ENCODE data around the gene HLA-DPA1.

The HLA-DPA1 gene

DNA sequence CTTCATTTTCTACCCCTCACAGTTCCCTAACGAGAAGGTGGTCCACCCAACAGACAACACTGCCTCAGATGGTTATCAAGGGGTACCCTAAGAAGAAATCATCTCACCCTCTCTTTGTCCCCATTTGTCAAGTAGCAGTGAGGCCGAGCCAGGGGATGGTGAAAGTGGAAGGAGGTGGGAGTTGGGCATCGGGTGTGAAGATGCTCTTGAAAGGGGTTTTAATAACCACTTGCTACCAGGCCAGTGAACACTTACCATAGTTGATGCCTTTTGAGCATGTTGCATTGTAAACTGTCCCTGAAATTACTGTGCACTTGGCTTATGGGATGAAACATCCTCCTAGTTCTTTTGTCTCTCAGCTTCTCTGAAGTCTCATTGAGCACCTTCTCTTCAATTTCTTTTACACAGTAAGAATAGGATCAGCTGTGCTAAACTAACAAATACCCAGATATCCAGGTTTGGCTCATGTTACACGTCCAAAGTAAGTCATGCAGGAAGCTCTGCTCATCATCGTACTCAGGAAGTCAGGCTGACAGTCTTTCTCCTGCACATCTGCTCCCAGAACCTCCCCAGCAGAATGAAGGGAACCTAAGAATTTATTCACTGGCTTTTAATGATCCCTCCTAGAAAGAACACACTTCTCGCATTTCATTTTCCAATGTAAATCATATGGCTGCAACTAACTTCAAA lies 15.6 kb upstream of the HLA-DPA1 start:
- no peak for DNase-seq (ENCODE audit: low spot score)

DNA sequence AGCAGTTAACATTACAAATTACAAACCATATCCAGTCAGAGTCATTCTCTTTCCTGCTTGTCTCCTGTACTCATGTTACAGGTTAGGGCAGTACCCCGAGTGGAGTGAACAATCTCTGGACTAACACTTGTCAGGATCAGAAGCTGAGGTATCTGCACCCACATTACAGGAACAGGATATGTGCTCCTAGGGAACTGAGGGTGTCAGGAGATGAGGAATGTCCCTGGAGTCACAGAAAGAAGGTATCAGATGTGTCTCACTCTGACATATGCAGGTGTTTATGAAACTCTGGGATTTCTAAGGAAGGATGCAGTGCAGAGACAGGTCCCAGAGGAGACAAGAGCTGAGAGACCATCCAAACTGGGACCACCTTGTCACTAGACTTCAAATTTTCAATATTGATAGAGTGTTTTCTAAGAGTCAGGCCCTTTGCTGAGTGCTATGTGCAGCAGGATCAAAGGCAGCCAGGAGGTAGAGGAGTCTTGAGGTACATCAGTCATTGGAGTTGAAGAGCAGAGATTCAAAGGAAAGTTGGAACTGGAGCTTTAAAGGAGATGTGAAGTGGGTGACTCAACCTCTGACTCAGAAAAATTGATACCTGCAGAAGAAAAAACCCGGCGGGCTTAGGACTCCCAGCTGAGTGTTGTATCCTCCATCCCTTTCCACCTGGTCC lies 14.9 kb upstream of the HLA-DPA1 start:
- DNase-seq (ENCODE audit: low spot score): no peak

DNA sequence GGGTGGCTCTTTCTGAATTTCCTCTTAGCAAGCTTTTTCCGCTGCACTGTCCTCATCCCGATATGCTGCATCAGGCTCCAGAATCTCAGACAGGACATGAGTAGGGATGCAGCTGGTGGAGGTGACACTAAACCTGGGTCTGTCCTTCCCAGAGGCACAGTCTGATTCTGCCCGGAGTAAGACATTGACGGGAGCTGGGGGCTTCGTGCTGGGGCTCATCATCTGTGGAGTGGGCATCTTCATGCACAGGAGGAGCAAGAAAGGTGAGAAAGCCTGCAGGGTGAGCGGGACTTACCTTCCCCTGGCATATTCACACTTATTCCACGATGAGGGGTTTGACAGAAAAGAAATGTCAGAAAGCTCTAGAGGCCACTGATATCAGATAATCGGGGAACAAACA lies 12.2 kb upstream of the HLA-DPA1 start:
- no peak for DNase-seq (ENCODE audit: low spot score)

DNA sequence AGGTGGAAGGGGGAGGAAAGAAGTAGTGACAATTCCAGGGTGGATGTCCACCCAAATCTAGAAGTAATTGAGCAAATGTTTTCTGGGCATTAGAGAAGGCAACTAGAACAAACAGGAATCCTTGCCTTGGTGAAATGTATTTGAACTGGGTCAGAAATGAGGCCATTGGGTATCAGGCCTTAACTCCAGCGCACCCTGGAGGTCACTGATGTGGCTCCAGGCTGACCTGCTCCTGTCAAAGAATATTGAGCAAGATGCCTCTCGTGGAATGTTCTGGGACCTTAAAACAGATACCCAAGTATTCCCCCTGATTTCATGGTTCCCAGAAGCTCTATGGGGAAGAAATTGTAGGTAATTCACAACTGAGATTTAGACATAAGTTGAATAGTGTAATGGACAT lies 9.3 kb upstream of the HLA-DPA1 start:
- DNase-seq (ENCODE audit: low spot score): peak; percentile 62

DNA sequence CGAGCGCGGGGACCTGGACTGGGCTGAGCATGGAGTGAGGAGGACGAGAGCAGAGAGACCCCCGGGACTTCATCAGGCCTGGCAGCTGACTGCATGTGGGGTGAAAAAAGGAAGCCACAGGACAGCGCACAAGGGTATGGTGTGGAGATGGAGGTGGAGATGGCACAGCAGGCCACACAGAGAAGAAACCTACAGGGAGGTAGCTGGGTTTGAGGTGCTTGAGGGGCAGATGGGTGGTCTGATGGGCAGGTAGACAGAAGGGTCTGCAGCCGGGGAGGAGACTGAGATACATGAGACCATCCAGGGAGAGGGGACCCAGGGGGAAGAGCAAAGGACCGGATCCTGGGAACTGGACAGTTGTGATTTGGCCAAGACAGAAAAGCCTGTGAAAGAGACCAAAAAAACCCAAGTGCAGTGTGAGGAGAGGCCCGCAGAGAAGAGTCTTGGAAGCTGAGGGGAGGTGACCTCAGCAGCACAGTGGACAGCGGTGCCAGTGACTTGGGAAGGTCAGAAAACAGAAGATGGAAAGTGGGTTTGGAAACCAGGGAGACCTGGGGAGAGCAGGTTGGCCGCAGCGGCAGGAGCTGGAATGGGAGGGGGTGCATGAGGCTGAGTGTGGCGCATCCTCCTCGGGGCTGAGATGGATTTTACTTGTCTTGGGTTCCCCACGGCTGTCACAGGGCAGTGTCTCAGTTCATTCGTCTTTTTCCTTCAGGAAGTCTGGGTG lies 7.8 kb upstream of the HLA-DPA1 start:
- no peak for DNase-seq (ENCODE audit: low spot score)

DNA sequence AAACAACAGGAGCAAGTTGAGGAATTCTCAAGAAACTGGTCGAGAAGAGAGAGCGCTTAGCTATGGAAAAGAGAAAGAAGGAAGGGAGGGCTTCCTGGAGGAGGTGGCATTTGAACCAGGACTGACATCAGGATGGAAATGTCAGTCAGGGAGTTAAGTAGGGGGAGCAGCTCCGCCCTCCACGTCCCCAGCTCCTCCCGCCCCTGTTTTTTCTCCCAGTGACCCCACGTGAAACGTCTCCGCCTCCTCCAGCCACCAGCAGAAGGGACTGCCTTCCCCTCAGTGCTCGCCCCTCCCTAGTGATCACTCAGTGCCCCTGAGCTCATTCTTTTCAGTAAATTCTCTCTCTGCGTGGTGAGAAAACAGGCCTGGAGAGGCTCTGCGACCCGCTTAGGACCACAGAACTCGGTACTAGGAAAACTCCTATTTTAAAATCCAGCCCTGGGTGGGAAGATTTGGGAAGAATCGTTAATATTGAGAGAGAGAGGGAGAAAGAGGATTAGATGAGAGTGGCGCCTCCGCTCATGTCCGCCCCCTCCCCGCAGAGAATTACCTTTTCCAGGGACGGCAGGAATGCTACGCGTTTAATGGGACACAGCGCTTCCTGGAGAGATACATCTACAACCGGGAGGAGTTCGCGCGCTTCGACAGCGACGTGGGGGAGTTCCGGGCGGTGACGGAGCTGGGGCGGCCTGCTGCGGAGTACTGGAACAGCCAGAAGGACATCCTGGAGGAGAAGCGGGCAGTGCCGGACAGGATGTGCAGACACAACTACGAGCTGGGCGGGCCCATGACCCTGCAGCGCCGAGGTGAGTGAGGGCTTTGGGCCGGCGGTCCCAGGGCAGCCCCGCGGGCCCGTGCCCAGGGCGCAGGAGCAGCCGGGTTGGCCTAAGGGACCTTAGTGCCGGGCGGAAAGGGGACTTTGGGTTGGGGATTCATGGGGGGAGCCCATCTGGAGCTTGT lies 7.0 kb upstream of the HLA-DPA1 start:
- no peak for DNase-seq (ENCODE audit: low spot score)

DNA sequence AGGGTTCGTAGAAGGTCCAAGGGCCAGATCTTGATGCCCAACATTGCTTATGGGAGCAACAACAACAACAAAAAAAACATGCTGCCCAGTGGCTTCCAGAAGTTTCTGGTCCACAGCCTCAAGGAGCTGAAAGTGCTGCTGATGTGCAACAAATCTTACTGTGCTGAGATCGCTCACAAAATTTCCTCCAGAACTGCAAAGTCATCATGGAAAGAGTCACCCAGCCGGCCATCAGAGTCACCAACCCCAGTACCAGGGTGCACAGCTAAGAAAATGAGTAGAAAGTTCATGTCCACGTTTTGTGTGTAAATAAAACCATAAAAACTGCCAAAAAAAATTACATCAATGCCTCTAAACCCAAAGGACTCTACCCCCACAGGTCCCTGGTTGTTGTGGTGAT lies 6.1 kb upstream of the HLA-DPA1 start:
- DNase-seq (ENCODE audit: low spot score): no peak

DNA sequence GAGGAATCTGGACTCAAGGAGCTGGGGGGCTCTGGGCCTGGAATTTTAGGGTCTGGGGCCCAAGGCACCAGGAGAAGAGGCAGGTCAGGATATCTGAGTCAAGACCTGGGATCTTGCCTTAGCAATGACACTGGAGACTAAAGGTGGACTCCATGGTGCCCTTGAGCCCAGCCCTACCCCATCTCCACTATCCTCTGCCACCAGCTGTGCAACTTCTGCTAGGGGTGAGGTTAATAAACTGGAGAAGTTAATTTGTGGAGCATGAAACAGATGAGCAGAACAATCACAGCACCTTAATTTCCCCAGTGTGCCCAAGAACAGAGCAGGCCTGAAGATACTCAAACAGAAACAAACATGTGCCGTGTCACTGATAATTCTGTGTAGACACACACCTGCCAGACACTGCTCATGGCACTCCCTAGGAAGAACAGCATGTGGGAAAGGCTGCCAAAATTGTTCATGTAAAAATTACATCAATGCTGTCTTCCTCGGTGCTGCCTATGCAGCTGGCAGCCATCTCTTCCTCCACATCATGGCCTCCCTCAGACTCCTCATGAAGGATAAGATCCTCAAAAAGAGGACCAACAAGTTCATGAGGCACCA lies 5.6 kb upstream of the HLA-DPA1 start:
- no peak for DNase-seq (ENCODE audit: low spot score)

DNA sequence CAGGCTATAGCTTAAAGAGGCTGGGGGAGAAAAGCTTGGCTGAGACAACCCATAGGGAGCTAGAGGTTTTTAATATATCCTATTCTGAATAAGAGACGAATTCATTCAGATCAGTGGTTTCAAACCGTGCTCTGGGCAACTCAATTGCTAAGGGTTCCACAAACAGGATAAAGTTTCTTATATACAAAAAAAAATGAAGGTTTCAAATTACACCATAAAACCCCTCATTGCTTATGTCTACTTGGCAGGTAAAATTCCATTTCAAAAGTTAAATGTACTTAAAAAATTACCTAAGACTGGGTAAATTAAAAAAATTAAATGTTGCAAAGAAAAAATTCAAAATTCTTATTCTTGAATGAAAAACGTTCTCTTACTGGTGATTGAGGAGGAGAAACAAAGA lies 5.0 kb upstream of the HLA-DPA1 start:
- no peak for DNase-seq (ENCODE audit: low spot score)

DNA sequence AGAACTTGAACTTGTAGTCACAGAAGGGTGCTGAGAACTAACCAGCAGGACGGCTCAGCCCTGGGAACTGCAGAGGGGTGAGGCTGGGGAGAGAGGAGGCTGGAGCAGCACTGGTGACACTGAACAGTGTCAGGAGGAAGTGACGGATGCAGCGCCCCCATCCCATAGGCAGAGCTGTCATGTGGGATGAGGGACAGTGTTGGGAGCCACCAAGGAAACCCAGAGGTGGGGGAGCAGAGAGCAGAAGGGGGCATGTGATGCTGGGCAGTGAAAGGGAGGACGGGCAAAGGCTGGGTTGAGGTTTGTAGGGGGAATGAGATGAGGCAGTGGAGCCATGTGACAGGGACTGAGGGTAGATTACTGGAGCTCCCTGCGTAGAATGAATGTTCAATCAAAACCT lies 4.5 kb upstream of the HLA-DPA1 start:
- no peak for DNase-seq (ENCODE audit: low spot score)

DNA sequence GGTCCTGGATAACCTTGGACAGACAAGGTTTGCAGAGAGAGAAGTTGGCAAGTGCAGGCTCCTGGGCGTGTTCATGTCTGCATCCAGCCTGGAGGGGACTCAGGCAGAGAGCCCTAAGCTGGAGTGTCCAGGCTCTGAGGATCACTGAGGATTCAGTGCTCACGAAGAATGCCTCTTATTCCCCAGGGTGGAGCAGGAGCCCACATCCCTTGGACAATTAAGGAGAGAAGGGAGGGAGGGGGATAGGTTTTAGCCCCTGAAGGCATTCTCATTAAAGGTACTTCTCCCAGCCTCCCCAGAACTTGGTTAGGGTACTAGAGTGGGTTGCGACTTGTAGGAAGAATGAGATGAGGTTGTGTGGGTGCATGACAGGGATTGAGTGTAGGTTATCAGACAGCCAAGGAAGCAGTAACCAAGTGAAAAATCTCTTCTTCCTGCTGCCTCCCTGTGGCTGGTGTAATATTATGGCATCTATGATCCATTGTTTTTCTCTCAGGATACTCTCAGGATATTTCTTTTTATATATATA lies 3.0 kb upstream of the HLA-DPA1 start:
- DNase-seq (ENCODE audit: low spot score): no peak

DNA sequence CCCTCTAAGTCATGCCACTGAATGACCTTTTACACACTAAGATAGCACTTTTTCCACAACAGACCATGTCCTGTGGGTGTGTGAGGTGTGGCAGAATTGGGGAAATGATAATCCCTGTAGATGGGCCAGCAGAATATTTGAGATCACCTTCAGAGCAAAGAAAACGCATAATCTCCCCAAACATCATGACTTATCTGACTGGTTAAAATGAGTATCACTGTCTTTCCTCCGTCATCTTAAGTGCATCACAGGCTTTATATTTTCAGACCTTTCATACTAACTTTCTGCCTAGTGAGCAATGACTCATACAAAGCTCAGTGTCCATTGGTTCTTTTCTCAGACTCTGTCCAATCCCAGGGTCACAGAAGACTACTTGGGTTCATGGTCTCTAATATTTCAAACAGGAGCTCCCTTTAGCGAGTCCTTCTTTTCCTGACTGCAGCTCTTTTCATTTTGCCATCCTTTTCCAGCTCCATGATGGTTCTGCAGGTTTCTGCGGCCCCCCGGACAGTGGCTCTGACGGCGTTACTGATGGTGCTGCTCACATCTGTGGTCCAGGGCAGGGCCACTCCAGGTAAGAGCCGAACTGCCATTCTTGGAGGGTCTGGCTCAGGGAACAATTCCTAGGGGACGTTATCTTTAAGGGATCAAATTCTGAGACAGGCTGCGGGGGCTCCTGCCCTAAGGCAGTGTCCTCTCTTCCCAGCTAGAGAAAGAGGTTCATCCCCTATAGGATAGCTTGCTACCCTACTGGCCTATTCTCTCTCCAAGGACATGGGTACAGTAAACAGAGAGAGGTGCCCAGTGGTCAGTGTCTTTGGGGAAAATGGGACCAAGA lies 2.3 kb upstream of the HLA-DPA1 start, which contains the start of gene HLA-DPB1:
TSS of gene HLA-DPB1 (plus strand) at position 423 of the 838 bp plus-strand sequence. CDS start at position 475, 52 bp downstream.
- DNase-seq (ENCODE audit: low spot score): no peak

DNA sequence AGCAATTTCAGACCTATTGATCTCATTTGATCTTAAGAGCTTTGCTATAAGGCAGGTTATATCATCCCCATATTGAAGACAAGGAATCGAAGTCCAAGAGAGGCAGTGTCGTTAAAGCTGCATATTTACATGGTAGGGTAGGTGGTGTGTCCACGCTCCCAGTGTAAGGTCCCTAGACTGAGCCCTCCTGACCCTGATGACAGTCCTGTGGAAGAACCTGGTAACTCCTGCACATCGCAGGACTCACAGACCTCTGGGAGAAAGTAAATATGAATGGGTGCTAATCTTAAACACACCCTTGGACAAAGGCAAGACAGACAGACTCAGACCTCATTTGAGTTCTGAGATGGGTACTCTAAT lies 1.7 kb upstream of the HLA-DPA1 start:
- no peak for DNase-seq (ENCODE audit: low spot score)

DNA sequence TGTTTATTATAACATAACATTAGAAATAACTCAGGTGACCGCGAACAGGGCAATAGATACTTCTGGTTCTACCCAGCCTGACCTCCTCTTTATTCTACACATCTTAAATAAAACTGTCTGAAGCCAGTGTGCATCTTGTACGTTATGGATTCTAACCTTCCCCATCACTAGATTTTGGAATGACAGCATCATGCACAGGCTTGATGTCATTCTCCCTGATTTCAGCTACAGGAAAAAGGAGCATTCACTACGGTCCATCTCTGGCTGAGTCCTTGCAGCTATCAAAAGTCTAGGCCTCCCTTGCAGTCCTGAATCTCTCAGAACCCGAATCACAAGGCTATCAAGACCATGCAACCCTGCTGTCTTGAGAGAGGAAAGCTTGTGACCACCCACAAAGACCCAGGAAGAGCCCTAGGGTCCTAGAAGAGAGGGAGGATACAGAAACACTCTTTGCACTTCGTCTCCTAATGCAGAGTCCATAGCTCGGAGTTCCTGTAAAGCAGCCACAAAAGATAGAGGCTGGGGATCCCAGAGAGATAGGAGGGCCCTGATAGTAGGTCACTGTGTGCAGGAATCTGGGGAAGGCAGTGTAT lies 845 bp downstream of the HLA-DPA1 start:
- no peak for DNase-seq (ENCODE audit: low spot score)

DNA sequence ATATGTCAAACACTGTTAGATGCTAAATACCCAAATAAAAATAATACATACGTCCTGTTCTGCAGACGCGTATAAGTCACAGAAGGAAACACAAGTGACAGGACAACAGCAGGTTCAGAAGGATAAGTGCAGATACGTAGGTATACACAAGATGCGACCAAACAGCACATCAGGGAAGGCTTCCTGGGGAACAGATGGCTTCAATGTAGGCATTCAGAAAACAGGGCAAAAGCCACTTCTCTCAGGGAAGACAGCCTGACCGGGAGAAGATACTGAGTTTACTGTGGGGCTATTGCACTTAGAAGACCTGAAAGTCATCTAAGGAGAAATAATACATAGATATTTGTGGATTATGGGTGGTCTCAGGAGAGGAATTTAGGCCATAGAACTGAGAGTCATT lies 1.9 kb downstream of the HLA-DPA1 start:
- no peak for DNase-seq (ENCODE audit: low spot score)

DNA sequence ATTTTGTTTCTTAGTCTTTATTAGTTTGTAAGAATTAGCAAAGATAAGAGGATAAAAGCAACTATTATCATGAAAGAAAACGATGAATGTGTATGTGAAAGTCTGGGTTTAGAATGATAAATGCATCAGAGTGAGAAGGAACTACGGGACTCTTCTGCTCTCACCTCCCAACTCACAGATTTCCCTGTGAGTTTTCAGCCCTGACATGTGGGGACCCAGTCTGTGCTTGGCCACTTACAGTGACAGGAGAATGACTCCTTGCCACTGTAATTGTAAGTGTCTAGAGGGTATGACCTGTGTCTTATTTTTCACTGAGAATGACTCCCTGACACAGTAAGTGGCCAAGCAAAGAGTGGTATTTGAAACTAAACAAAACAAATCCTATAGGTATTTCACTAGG lies 2.5 kb downstream of the HLA-DPA1 start:
- DNase-seq (ENCODE audit: low spot score): no peak

DNA sequence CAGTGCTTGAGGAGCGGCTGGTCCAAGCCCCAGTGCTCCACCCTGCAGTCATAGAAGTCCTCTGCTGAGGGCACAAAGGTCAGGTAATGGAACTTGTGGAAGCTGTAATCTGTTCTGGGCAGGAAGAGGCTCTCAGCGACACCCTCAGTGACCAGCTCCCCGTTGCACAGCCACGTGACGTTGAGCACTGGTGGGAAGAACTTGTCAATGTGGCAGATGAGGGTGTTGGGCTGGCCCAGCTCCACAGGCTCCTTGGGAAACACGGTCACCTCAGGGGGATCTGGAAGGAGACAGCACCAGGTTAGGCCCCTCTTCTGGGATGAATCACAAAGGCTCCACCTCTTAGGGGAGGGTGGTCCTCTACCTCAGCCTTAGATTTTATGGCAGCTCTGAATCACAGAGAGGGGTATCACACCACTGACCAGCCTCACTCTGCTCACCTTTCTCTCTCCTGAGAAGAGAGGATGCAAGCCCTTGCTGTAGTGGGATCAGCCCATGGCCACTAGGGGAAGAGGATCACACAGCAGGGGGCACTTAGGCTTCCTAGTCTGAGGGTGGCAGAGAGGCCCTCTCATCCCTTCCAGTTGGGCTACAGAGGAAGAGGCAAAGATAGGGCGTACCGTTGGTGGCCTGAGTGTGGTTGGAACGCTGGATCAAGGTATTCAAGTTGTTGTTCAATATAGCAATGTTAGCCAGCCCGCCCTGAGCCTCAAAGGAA lies 4.3 kb downstream of the HLA-DPA1 start:
- DNase-seq (ENCODE audit: low spot score): no peak

DNA sequence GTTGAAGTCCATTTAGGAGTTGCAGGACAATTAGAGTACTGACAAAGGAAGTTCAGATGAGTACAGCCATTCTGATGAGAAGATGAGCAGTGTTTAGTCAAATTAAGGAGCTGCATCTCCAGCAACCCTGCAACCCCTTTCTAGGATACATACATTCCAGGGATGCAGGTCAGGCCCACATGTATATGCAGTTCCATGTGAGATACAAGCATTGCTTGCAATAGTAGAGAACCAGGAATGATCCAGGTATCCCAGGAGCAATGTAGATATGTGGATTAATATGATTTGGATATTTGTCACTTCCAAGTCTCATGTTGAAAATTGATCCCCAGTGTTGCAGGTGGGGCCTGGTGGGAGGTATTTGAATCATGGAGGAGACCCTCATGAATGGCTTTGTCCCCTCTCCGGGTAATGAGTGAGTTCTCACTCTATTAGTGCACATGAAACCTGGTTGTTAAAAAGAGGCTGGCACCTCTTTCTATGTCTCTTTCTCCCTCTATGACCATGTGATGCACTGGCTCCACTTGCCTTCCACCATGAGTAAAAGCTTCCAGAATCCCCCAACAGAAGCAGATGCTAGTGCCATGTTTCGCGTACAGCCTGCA lies 6.4 kb downstream of the HLA-DPA1 start:
- DNase-seq (ENCODE audit: low spot score): no peak

DNA sequence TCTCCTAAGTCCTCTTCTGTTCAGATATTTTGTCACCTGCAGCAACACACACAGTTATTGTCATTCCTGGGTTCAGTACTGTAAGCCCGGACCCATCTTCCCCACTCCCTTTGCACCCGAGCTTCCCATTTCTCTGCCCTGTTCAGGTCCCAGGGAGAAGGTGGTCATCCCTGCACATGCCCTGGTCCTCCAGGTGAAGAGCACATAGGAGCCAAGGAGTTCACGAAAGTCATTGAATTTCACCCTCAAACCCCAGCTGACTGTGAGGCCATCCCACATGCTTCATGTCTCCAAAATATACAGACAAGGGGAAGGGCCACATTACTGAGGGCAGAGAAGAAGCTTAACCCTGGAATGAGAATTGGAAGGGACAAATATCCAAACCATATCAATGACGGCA lies 8.1 kb downstream of the HLA-DPA1 start:
- no peak for DNase-seq (ENCODE audit: low spot score)

Data from D341Med (cell line).